Endothelial cell of umbilical vein (primary cell): ENCODE data around the gene SAA4. TPM values are rescaled to one million over a fixed set of nuclear protein-coding genes. Genes with fewer than 3 reads are reported as not detected.

Experiments used
- BruUV-seq: library from RNA; stranded (reverse); fragments of 400-500 nt; replicated peaks from 2 replicates; lab custom pipeline; 2021; lab: Mats Ljungman, UMichigan
- CTCF ChIA-PET: fragments of 300-600, 350-600 bp; sonication (Branson Sonifier 250); formaldehyde crosslinking; loops from one replicate; lab custom pipeline; 2021; ENCODE audit warnings: antibody characterized with exemption, inconsistent platforms; lab: Charles Lee
- POLR2A ChIA-PET: fragments of 300-600, 350-600 bp; sonication (Branson Sonifier 250); formaldehyde crosslinking; loops from one replicate; lab custom pipeline; 2021; ENCODE audit warnings: antibody characterized with exemption, inconsistent platforms; lab: Charles Lee
- DNase-seq: peaks from one replicate; pipeline ENCODE4 v3.0.0-alpha.2; 2011; ENCODE audit warnings: low read depth, low spot score
- FAIRE-seq: peaks from 2 replicates; lab custom pipeline; 2011; peaks lifted over from hg19 to GRCh38; lab: Jason Lieb, UNC
- H2AFZ ChIP-seq: 2 replicates; pipeline ENCODE4 v1.6.0; 2012; ENCODE audit warnings: low read depth, low read length, control low read depth, inconsistent platforms
- H3K27ac ChIP-seq: 2 replicates; pipeline ENCODE4 v1.5.1; 2011; ENCODE audit warnings: low read depth, mild to moderate bottlenecking, control low read depth, low read length, moderate library complexity; ENCODE audit not compliant: insufficient read depth
- H3K27me3 ChIP-seq, 2 experiments: 2 replicates each; pipeline versions ENCODE4 v1.6.0 to v1.6.1; 2011; ENCODE audit warnings: low read length in 2 of 2, mixed read lengths in 1 of 2; ENCODE audit not compliant: control insufficient read depth in 2 of 2, insufficient read depth in 2 of 2
- H3K36me3 ChIP-seq, 2 experiments: 2 replicates in 1 of 2; 3 replicates in 1 of 2; pipeline ENCODE4 v1.5.1; 2011; ENCODE audit warnings: low read length in 2 of 2, mild to moderate bottlenecking in 1 of 2, moderate library complexity in 1 of 2; ENCODE audit not compliant: control insufficient read depth in 2 of 2, insufficient read depth in 2 of 2; ENCODE audit errors: extremely low read depth in 1 of 2
- H3K4me1 ChIP-seq: 3 replicates; pipeline ENCODE4 v1.5.1; 2011; ENCODE audit warnings: mild to moderate bottlenecking, low read length; ENCODE audit not compliant: control insufficient read depth, insufficient read depth; ENCODE audit errors: extremely low read depth
- H3K4me2 ChIP-seq: 2 replicates; pipeline ENCODE4 v1.6.1; 2011; ENCODE audit warnings: low read length, control low read depth, mixed read lengths; ENCODE audit not compliant: insufficient read depth
- H3K4me3 ChIP-seq, 3 experiments: fragments of 200-600 bp in 1 of 3; sonication (generic), shearing (Covaris generic) in 1 of 3; replicated peaks in 1 of 3; 2 replicates each; pipeline ENCODE4 v1.5.1; 2011 to 2016; ENCODE audit warnings: control low read depth in 3 of 3, low read length in 3 of 3, mild to moderate bottlenecking in 2 of 3, inconsistent platforms in 1 of 3, low read depth in 1 of 3, moderate library complexity in 1 of 3; ENCODE audit not compliant: insufficient read depth in 1 of 3
- H3K79me2 ChIP-seq: 2 replicates; pipeline ENCODE4 v1.6.0; 2012; ENCODE audit warnings: low read length, inconsistent platforms; ENCODE audit not compliant: control insufficient read depth, insufficient read depth
- H3K9ac ChIP-seq: replicated peaks from 2 replicates; pipeline ENCODE3; 2011; ENCODE audit warnings: low read length, control low read depth; ENCODE audit not compliant: insufficient read depth; ENCODE audit errors: extremely low read depth
- H3K9me1 ChIP-seq: replicated peaks from 3 replicates; pipeline ENCODE4 v1.6.0; 2011; ENCODE audit warnings: mild to moderate bottlenecking, low read length; ENCODE audit not compliant: control insufficient read depth, insufficient read depth; ENCODE audit errors: extremely low read depth
- H3K9me3 ChIP-seq: replicated peaks from 2 replicates; pipeline ENCODE4 v1.5.1; 2012; ENCODE audit warnings: low read length, inconsistent platforms; ENCODE audit not compliant: control insufficient read depth, insufficient read depth
- H4K20me1 ChIP-seq: replicated peaks from 2 replicates; pipeline ENCODE3; 2011; ENCODE audit warnings: mild to moderate bottlenecking, low read length; ENCODE audit not compliant: control insufficient read depth, insufficient read depth; ENCODE audit errors: extremely low read depth
- EZH2 ChIP-seq: IDR thresholded peaks from 2 replicates; pipeline ENCODE4 v1.6.1; 2012; ENCODE audit warnings: borderline replicate concordance, low read depth, mild to moderate bottlenecking, moderate library complexity, low read length, inconsistent platforms; ENCODE audit not compliant: severe bottlenecking
- FOS ChIP-seq: IDR thresholded peaks from 2 replicates; pipeline ENCODE4 v1.6.1; 2011; ENCODE audit warnings: mild to moderate bottlenecking, low read length, moderate library complexity, borderline replicate concordance; ENCODE audit not compliant: insufficient read depth
- GATA2 ChIP-seq: IDR thresholded peaks from 2 replicates; pipeline ENCODE4 v1.7.0; 2011; ENCODE audit warnings: low read depth, mild to moderate bottlenecking, moderate library complexity, mixed read lengths, low read length; ENCODE audit not compliant: insufficient read length, insufficient read depth
- JUN ChIP-seq: IDR thresholded peaks from 2 replicates; pipeline ENCODE4 v1.6.1; 2011; ENCODE audit warnings: borderline replicate concordance, low read depth; ENCODE audit not compliant: insufficient read length, insufficient read depth
- MYC ChIP-seq: IDR thresholded peaks from one replicate; pipeline ENCODE4 v1.6.1; 2011; ENCODE audit warnings: mild to moderate bottlenecking, low read depth, low read length
- POLR2A ChIP-seq: IDR thresholded peaks from 2 replicates; pipeline ENCODE4 v1.6.1; 2012; ENCODE audit warnings: low read depth, mild to moderate bottlenecking, control low read depth, low read length
- POLR2AphosphoS5 ChIP-seq: IDR thresholded peaks from 2 replicates; pipeline ENCODE4 v1.6.1; 2012; ENCODE audit warnings: low read depth, mild to moderate bottlenecking, control low read depth, low read length, moderate library complexity; ENCODE audit not compliant: insufficient read depth
- dilution Hi-C: fragments of 300-500 bp; cut with MboI; formaldehyde crosslinking; loops from one replicate; pipeline ENCODE4 v1.15.0; 2019; ENCODE audit warnings: low sequenced_read_pairs; ENCODE audit not compliant: extremely low pct_ligation_motif_present
- intact Hi-C: fragments of 100-400 bp; cut with micrococcal nuclease; formaldehyde crosslinking; loops from one replicate; pipeline ENCODE4 v1.10.0; 2022
- polyA plus RNA-seq, 4 experiments: library from polyadenylated mRNA; depleted of rRNA in 3 of 4; stranded (reverse) in 3 of 4; unstranded in 1 of 4; fragments of >200 nt; gene quantifications; 2 replicates each; pipeline versions ENCODE4 v1.2.1 to v1.2.3, GENCODE V29; 2011 to 2012; ENCODE audit warnings: missing spikeins in 1 of 4
- total RNA-seq: library from RNA; stranded (reverse); gene quantifications from 2 replicates; pipeline ENCODE4 v1.2.3, GENCODE V29; 2021
- TF ChIP-seq, protein P1 (sequence below), 2 donors: IDR thresholded peaks; 1 replicate in 1 of 2; 2 replicates in 1 of 2; pipeline ENCODE4 v1.5.1; 2011; ENCODE audit warnings: low read length in 2 of 2, mild to moderate bottlenecking in 2 of 2, moderate library complexity in 2 of 2, control low read depth in 1 of 2, inconsistent platforms in 1 of 2, low read depth in 1 of 2; ENCODE audit not compliant: insufficient read depth in 1 of 2; ENCODE audit errors: extremely low read depth in 1 of 2
- TF ChIP-seq, protein P2 (sequence below): IDR thresholded peaks from 2 replicates; pipeline ENCODE4 v1.6.1; 2011; ENCODE audit not compliant: insufficient read depth, insufficient read length

Gene SAA4
- total and polyA plus RNA-seq, 2 donors (not counting 3 experiments of a cell fraction or from before 2014, with no cell fraction given) = not detected

DNA sequence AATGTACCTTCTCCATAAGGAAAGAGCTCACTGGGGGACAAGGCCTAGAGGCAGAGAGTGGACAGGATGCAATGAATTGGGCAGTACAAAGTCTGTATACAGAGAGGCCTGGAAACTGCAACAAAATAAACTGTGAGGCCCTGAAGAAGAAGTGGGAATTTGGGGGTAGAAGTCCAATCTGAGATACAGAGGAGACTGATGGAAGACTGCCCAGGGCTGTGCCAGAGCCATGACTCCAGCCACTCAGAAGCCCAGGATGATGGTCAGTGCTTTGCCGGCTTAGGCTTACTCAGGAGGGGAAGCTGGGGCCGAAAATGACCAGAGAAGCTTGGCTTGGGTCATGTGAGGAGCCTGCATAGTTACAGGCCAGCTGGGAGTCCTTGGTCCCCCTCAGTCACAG is 5.7 kb downstream of the SAA4 start:
- ChIA-PET CTCF (interaction anchor here (1.5 to 1.6 kb wide), 2 partner anchors 10 to 13 kb away, joined by 4 to 5 read pairs; no protein-coding TSS in a partner anchor), POLR2A (no interaction called here)
- H2AFZ ChIP-seq = no peak overlapping the region
- H4K20me1 ChIP-seq = no peaks in the 10 kb centered on the region
- no peak overlapping the region for H3K4me3 ChIP-seq
- H3K36me3 ChIP-seq = no peaks in the 10 kb centered on the region
- H3K9me1 ChIP-seq = no peaks in the 10 kb centered on the region
- dilution Hi-C loops (no loop called here), intact Hi-C loops (no loop called here)
- H3K79me2 ChIP-seq = no peaks in the 10 kb centered on the region
- H3K27ac ChIP-seq = no peak overlapping the region
- no peaks in the 10 kb centered on the region for H3K27me3 ChIP-seq
- TF ChIP-seq POLR2A = no peak
- no peak for TF ChIP-seq GATA2
- TF ChIP-seq MYC = no peak
- no peak for TF ChIP-seq JUN
- no peak for TF ChIP-seq FOS
- no peak for TF ChIP-seq POLR2AphosphoS5
- TF ChIP-seq, protein P1, sequence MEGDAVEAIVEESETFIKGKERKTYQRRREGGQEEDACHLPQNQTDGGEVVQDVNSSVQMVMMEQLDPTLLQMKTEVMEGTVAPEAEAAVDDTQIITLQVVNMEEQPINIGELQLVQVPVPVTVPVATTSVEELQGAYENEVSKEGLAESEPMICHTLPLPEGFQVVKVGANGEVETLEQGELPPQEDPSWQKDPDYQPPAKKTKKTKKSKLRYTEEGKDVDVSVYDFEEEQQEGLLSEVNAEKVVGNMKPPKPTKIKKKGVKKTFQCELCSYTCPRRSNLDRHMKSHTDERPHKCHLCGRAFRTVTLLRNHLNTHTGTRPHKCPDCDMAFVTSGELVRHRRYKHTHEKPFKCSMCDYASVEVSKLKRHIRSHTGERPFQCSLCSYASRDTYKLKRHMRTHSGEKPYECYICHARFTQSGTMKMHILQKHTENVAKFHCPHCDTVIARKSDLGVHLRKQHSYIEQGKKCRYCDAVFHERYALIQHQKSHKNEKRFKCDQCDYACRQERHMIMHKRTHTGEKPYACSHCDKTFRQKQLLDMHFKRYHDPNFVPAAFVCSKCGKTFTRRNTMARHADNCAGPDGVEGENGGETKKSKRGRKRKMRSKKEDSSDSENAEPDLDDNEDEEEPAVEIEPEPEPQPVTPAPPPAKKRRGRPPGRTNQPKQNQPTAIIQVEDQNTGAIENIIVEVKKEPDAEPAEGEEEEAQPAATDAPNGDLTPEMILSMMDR (IDR thresholded peaks at IDR 0.05; ENCODE audit: extremely low read depth in 1 of 2, insufficient read depth in 1 of 2, low read depth in 1 of 2, low read length in 2 of 2) = no peak
- TF ChIP-seq, protein P2, sequence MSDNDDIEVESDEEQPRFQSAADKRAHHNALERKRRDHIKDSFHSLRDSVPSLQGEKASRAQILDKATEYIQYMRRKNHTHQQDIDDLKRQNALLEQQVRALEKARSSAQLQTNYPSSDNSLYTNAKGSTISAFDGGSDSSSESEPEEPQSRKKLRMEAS = no peak
- TF ChIP-seq EZH2 = no peak
- H3K4me2 ChIP-seq = no peak overlapping the region
- FAIRE-seq (no peak), DNase-seq (no peak)
- no peaks in the 10 kb centered on the region for H3K9me3 ChIP-seq
- no TSS peak for BruUV-seq
- no peak overlapping the region for H3K9ac ChIP-seq
- H3K4me1 ChIP-seq = no peaks in the 10 kb centered on the region
